Thoracic aorta (tissue), 2 donors: ENCODE data around the gene NTNG1. TPM values are rescaled to one million over a fixed set of nuclear protein-coding genes. Genes with fewer than 3 reads are reported as not detected.

Experiments
- ATAC-seq: fragments of 150-250 bp; one replicate; pipeline ENCODE4 v1.8.0; 2017; ENCODE audit warnings: low read depth; ENCODE audit not compliant: insufficient number of reproducible peaks, low FRiP score
- DNase-seq: peaks from one replicate; pipeline ENCODE4 v3.0.0-alpha.2; 2020; ENCODE audit warnings: low spot score
- H3K27ac ChIP-seq, 2 donors: fragments of 200-600 bp; sonication (generic); 1 replicate in 1 of 2; 2 replicates in 1 of 2; pipeline ENCODE4 v1.5.1; 2016; ENCODE audit warnings: mild to moderate bottlenecking in 2 of 2, moderate library complexity in 2 of 2
- H3K27me3 ChIP-seq: fragments of 200-600 bp; sonication (generic); replicated peaks from 2 replicates; pipeline ENCODE4 v1.6.0; 2016; ENCODE audit warnings: mild to moderate bottlenecking; ENCODE audit not compliant: insufficient read depth
- H3K36me3 ChIP-seq: fragments of 200-600 bp; sonication (generic); one replicate; pipeline ENCODE4 v1.5.1; 2016
- H3K4me1 ChIP-seq, 2 donors: fragments of 200-600 bp; sonication (generic); 1 replicate in 1 of 2; 2 replicates in 1 of 2; pipeline versions ENCODE4 v1.5.1 to v1.6.0; 2016; ENCODE audit warnings: low read depth in 2 of 2, mild to moderate bottlenecking in 1 of 2; ENCODE audit not compliant: control insufficient read depth in 1 of 2
- H3K4me3 ChIP-seq: fragments of 200-600 bp; sonication (generic); 2 replicates; pipeline ENCODE4 v1.5.1; 2016; ENCODE audit warnings: mild to moderate bottlenecking
- H3K9me3 ChIP-seq: fragments of 200-600 bp; sonication (generic); 2 replicates; pipeline ENCODE4 v1.5.1; 2016
- CTCF ChIP-seq: fragments of 200-600 bp; sonication (generic); IDR thresholded peaks from one replicate; pipeline ENCODE4 v1.5.1; 2019; ENCODE audit warnings: antibody characterized with exemption
- total RNA-seq, 2 donors: library from RNA; depleted of rRNA; stranded (reverse); fragments of >200 nt; gene quantifications; one replicate each; pipeline versions ENCODE4 v1.1.0 to v1.2.3, GENCODE V29; 2016

Gene NTNG1
- total RNA-seq, 2 donors from 2014 or later: 0.99 to 1.4 TPM

- Histone ChIP-seq H3K36me3 (no peaks in the 10 kb centered on the region), H3K27ac (no peak overlapping the region), H3K4me3 (no peak overlapping the region), H3K27me3 (no peaks in the 10 kb centered on the region), H3K4me1 (no peaks in the 10 kb centered on the region), H3K9me3 (no peaks in the 10 kb centered on the region)
- TF ChIP-seq CTCF: no peak
- DNase-seq (no peak), ATAC-seq (no peak)
Observed at GRCh38 chr1:107263291-107263915, 122.6 kb downstream of the NTNG1 start.

GRCh38 chr1:107264007-107264406 lies 123.2 kb downstream of the NTNG1 start:
- H3K27me3 ChIP-seq: no peaks in the 10 kb centered on the region
- no peaks in the 10 kb centered on the region for H3K9me3 ChIP-seq
- no peaks in the 10 kb centered on the region for H3K36me3 ChIP-seq
- no peak for TF ChIP-seq CTCF
- H3K4me1 ChIP-seq: no peaks in the 10 kb centered on the region
- no peak overlapping the region for H3K4me3 ChIP-seq
- no peak for DNase-seq
- H3K27ac ChIP-seq: no peak overlapping the region
- ATAC-seq: no peak

- Histone ChIP-seq H3K27ac (no peak overlapping the region), H3K4me1 (no peaks in the 10 kb centered on the region), H3K9me3 (no peaks in the 10 kb centered on the region), H3K27me3 (no peaks in the 10 kb centered on the region), H3K36me3 (no peaks in the 10 kb centered on the region), H3K4me3 (no peak overlapping the region)
- no peak for TF ChIP-seq CTCF
- DNase-seq: no peak
- no peak for ATAC-seq
Observed at GRCh38 chr1:107264561-107264960, 123.7 kb downstream of the NTNG1 start.

- Histone ChIP-seq H3K9me3 (no peaks in the 10 kb centered on the region), H3K4me3 (no peak overlapping the region), H3K27me3 (no peaks in the 10 kb centered on the region), H3K27ac (no peak overlapping the region), H3K36me3 (no peaks in the 10 kb centered on the region), H3K4me1 (no peaks in the 10 kb centered on the region)
- ATAC-seq (no peak), DNase-seq (no peak)
- no peak for TF ChIP-seq CTCF
Observed at GRCh38 chr1:107267489-107267888, 126.7 kb downstream of the NTNG1 start.

- H3K4me1 ChIP-seq: no peaks in the 10 kb centered on the region
- H3K27me3 ChIP-seq: no peaks in the 10 kb centered on the region
- H3K9me3 ChIP-seq: no peaks in the 10 kb centered on the region
- H3K27ac ChIP-seq: no peak overlapping the region
- TF ChIP-seq CTCF: no peak
- DNase-seq (no peak), ATAC-seq (no peak)
- H3K4me3 ChIP-seq: no peak overlapping the region
- H3K36me3 ChIP-seq: no peaks in the 10 kb centered on the region
Observed at GRCh38 chr1:107272321-107272720, 131.5 kb downstream of the NTNG1 start.
